ENCODE results near the gene CCDC106.

CCDC106 gene

GRCh38 chr19:55649268-55650125, 1.5 kb downstream of the CCDC106 start:
- DNase-seq (ENCODE audit: insufficient read length, low spot score) (no peak), FAIRE-seq (no peak)

GRCh38 chr19:55650126-55650557, 2.1 kb downstream of the CCDC106 start:
- no peak for DNase-seq (ENCODE audit: insufficient read length, low spot score)
- no peak for FAIRE-seq

GRCh38 chr19:55650602-55651230, 2.7 kb downstream of the CCDC106 start:
- no peak for FAIRE-seq
- DNase-seq (ENCODE audit: insufficient read length, low spot score): no peak

GRCh38 chr19:55651236-55651635, 3.2 kb downstream of the CCDC106 start:
- DNase-seq (ENCODE audit: insufficient read length, low spot score) (no peak), FAIRE-seq (no peak)

GRCh38 chr19:55652311-55653128, 4.5 kb downstream of the CCDC106 start:
- DNase-seq (ENCODE audit: insufficient read length, low spot score) (no peak), FAIRE-seq (no peak)

- FAIRE-seq (peak; percentile 89), DNase-seq (ENCODE audit: insufficient read length, low spot score) (peak; percentile 96)
Observed at GRCh38 chr19:55653651-55654322, 5.8 kb downstream of the CCDC106 start.

- FAIRE-seq (peak; percentile 90), DNase-seq (ENCODE audit: insufficient read length, low spot score) (peak; percentile 90)
Observed at GRCh38 chr19:55654323-55654867, 6.4 kb downstream of the CCDC106 start.

- DNase-seq (ENCODE audit: insufficient read length, low spot score) (peak; percentile 83), FAIRE-seq (peak; percentile 78)
Observed at GRCh38 chr19:55654868-55655647, 7.0 kb downstream of the CCDC106 start, which contains the start of gene U2AF2. Gene U2AF2, plus strand, starts transcription at chr19:55655035. Its CDS starts 70 bp downstream, at chr19:55655105.

GRCh38 chr19:55655648-55656040, 7.6 kb downstream of the CCDC106 start:
- DNase-seq (ENCODE audit: insufficient read length, low spot score): no peak
- FAIRE-seq: no peak

- no peak for FAIRE-seq
- no peak for DNase-seq (ENCODE audit: insufficient read length, low spot score)
Observed at GRCh38 chr19:55656552-55656951, 8.5 kb downstream of the CCDC106 start.

GRCh38 chr19:55656988-55657747, 9.2 kb downstream of the CCDC106 start:
- FAIRE-seq (no peak), DNase-seq (ENCODE audit: insufficient read length, low spot score) (no peak)

GRCh38 chr19:55658846-55659459, 10.9 kb downstream of the CCDC106 start:
- no peak for FAIRE-seq
- no peak for DNase-seq (ENCODE audit: insufficient read length, low spot score)

GRCh38 chr19:55659822-55660221, 11.8 kb downstream of the CCDC106 start:
- FAIRE-seq: no peak

GRCh38 chr19:55660404-55660803, 12.4 kb downstream of the CCDC106 start:
- no peak for FAIRE-seq

More at GRCh38 chr19:55659822-55660221, 11.8 kb downstream of the CCDC106 start:
- no peak for DNase-seq (ENCODE audit: insufficient read length, low spot score)

GRCh38 chr19:55660991-55661390, 13.0 kb downstream of the CCDC106 start:
- FAIRE-seq: no peak
- DNase-seq (ENCODE audit: insufficient read length, low spot score): no peak

More at GRCh38 chr19:55660404-55660803, 12.4 kb downstream of the CCDC106 start:
- DNase-seq (ENCODE audit: insufficient read length, low spot score): no peak

- FAIRE-seq: no peak
- no peak for DNase-seq (ENCODE audit: insufficient read length, low spot score)
Observed at GRCh38 chr19:55661826-55662225, 13.8 kb downstream of the CCDC106 start.

- FAIRE-seq (no peak), DNase-seq (ENCODE audit: insufficient read length, low spot score) (no peak)
Observed at GRCh38 chr19:55663846-55664536, 16.0 kb downstream of the CCDC106 start.
